ENCODE data around the gene LAMTOR1.
"Not testable (repeated sequence)": the region's sequence is repeated elsewhere in the genome, so short reads cannot be mapped to it uniquely, and the experiment has no call there.

LAMTOR1 gene

GRCh38 chr11:72136684-72137262 is 33.7 kb upstream of the LAMTOR1 start:
- no peak overlapping the region for H3K9ac ChIP-seq (ENCODE audit: low read depth, low read length)
- H3K4me1 ChIP-seq (ENCODE audit: control insufficient read depth, insufficient read depth, low read length), result peaks cover 4% of the 10 kb centered on the region; the same call in 1 of the 2 replicates
- no peaks in the 10 kb centered on the region for H3K9me3 ChIP-seq (ENCODE audit: control insufficient read depth, insufficient read depth, low read length)
- no peak overlapping the region for H3K27ac ChIP-seq (ENCODE audit: low read depth, low read length)
- H3K36me3 ChIP-seq (ENCODE audit: control insufficient read depth, insufficient read depth, low read length), result no peaks in the 10 kb centered on the region
- H3K27me3 ChIP-seq (ENCODE audit: control insufficient read depth, insufficient read depth, low read length), result peaks cover 5% of the 10 kb centered on the region; the same call in 1 of the 2 replicates
- H3K4me3 ChIP-seq (ENCODE audit: low read depth, low read length), result no peak overlapping the region

GRCh38 chr11:72135891-72136683 is 33.0 kb upstream of the LAMTOR1 start:
- no peaks in the 10 kb centered on the region for H3K9me3 ChIP-seq (ENCODE audit: control insufficient read depth, insufficient read depth, low read length)
- H3K27ac ChIP-seq (ENCODE audit: low read depth, low read length), result no peak overlapping the region
- no peak overlapping the region for H3K9ac ChIP-seq (ENCODE audit: low read depth, low read length)
- H3K27me3 ChIP-seq (ENCODE audit: control insufficient read depth, insufficient read depth, low read length), result peaks cover 5% of the 10 kb centered on the region; the same call in 1 of the 2 replicates
- no peak overlapping the region for H3K4me3 ChIP-seq (ENCODE audit: low read depth, low read length)
- no peaks in the 10 kb centered on the region for H3K36me3 ChIP-seq (ENCODE audit: control insufficient read depth, insufficient read depth, low read length)
- peaks cover 2% of the 10 kb centered on the region; the same call in 1 of the 2 replicates for H3K4me1 ChIP-seq (ENCODE audit: control insufficient read depth, insufficient read depth, low read length)

GRCh38 chr11:72135473-72135872 is 32.4 kb upstream of the LAMTOR1 start, which contains the start of gene FOLR3:
Gene FOLR3, plus strand, starts transcription at chr11:72135725. Its CDS starts 228 bp downstream, at chr11:72135953.
- H3K4me3 ChIP-seq (ENCODE audit: low read depth, low read length); H3K9me3 ChIP-seq (ENCODE audit: control insufficient read depth, insufficient read depth, low read length); H3K27me3 ChIP-seq (ENCODE audit: control insufficient read depth, insufficient read depth, low read length); H3K36me3 ChIP-seq (ENCODE audit: control insufficient read depth, insufficient read depth, low read length); H3K9ac ChIP-seq (ENCODE audit: low read depth, low read length); H3K27ac ChIP-seq (ENCODE audit: low read depth, low read length); H3K4me1 ChIP-seq (ENCODE audit: control insufficient read depth, insufficient read depth, low read length): not testable (repeated sequence)

- Histone ChIP-seq H3K4me3 (ENCODE audit: low read depth, low read length) (no peak overlapping the region), H3K4me1 (ENCODE audit: control insufficient read depth, insufficient read depth, low read length) (no peaks in the 10 kb centered on the region), H3K9ac (ENCODE audit: low read depth, low read length) (no peak overlapping the region), H3K27me3 (ENCODE audit: control insufficient read depth, insufficient read depth, low read length) (peaks cover 5% of the 10 kb centered on the region; the same call in 1 of the 2 replicates), H3K9me3 (ENCODE audit: control insufficient read depth, insufficient read depth, low read length) (peaks cover 17% of the 10 kb centered on the region), H3K36me3 (ENCODE audit: control insufficient read depth, insufficient read depth, low read length) (no peaks in the 10 kb centered on the region), H3K27ac (ENCODE audit: low read depth, low read length) (no peak overlapping the region)
Observed at GRCh38 chr11:72132646-72133045, 29.5 kb upstream of the LAMTOR1 start.

GRCh38 chr11:72129381-72129780 is 26.3 kb upstream of the LAMTOR1 start:
- no peaks in the 10 kb centered on the region for H3K36me3 ChIP-seq (ENCODE audit: control insufficient read depth, insufficient read depth, low read length)
- H3K9ac ChIP-seq (ENCODE audit: low read depth, low read length), result no peak overlapping the region
- H3K4me3 ChIP-seq (ENCODE audit: low read depth, low read length), result no peak overlapping the region
- peaks cover 22% of the 10 kb centered on the region for H3K9me3 ChIP-seq (ENCODE audit: control insufficient read depth, insufficient read depth, low read length)
- H3K4me1 ChIP-seq (ENCODE audit: control insufficient read depth, insufficient read depth, low read length), result no peaks in the 10 kb centered on the region
- H3K27ac ChIP-seq (ENCODE audit: low read depth, low read length), result no peak overlapping the region
- peaks cover 5% of the 10 kb centered on the region; the same call in 1 of the 2 replicates for H3K27me3 ChIP-seq (ENCODE audit: control insufficient read depth, insufficient read depth, low read length)

GRCh38 chr11:72127923-72128322 is 24.8 kb upstream of the LAMTOR1 start:
- no peak overlapping the region for H3K4me3 ChIP-seq (ENCODE audit: low read depth, low read length)
- no peak overlapping the region for H3K27ac ChIP-seq (ENCODE audit: low read depth, low read length)
- peaks cover 5% of the 10 kb centered on the region; the same call in 1 of the 2 replicates for H3K27me3 ChIP-seq (ENCODE audit: control insufficient read depth, insufficient read depth, low read length)
- H3K36me3 ChIP-seq (ENCODE audit: control insufficient read depth, insufficient read depth, low read length), result no peaks in the 10 kb centered on the region
- peaks cover 25% of the 10 kb centered on the region for H3K9me3 ChIP-seq (ENCODE audit: control insufficient read depth, insufficient read depth, low read length)
- no peaks in the 10 kb centered on the region for H3K4me1 ChIP-seq (ENCODE audit: control insufficient read depth, insufficient read depth, low read length)
- H3K9ac ChIP-seq (ENCODE audit: low read depth, low read length), result no peak overlapping the region

- H3K27ac ChIP-seq (ENCODE audit: low read depth, low read length), result no peak overlapping the region
- no peaks in the 10 kb centered on the region for H3K36me3 ChIP-seq (ENCODE audit: control insufficient read depth, insufficient read depth, low read length)
- H3K9me3 ChIP-seq (ENCODE audit: control insufficient read depth, insufficient read depth, low read length), result peaks cover 25% of the 10 kb centered on the region
- H3K4me1 ChIP-seq (ENCODE audit: control insufficient read depth, insufficient read depth, low read length), result no peaks in the 10 kb centered on the region
- no peaks in the 10 kb centered on the region for H3K27me3 ChIP-seq (ENCODE audit: control insufficient read depth, insufficient read depth, low read length)
- H3K4me3 ChIP-seq (ENCODE audit: low read depth, low read length), result no peak overlapping the region
- H3K9ac ChIP-seq (ENCODE audit: low read depth, low read length), result no peak overlapping the region
Observed at GRCh38 chr11:72125956-72126355, 22.9 kb upstream of the LAMTOR1 start.

- H3K9me3 ChIP-seq (ENCODE audit: control insufficient read depth, insufficient read depth, low read length), result peaks cover 20% of the 10 kb centered on the region
- no peaks in the 10 kb centered on the region for H3K27me3 ChIP-seq (ENCODE audit: control insufficient read depth, insufficient read depth, low read length)
- no peak overlapping the region for H3K27ac ChIP-seq (ENCODE audit: low read depth, low read length)
- H3K4me1 ChIP-seq (ENCODE audit: control insufficient read depth, insufficient read depth, low read length), result no peaks in the 10 kb centered on the region
- H3K36me3 ChIP-seq (ENCODE audit: control insufficient read depth, insufficient read depth, low read length), result no peaks in the 10 kb centered on the region
- H3K4me3 ChIP-seq (ENCODE audit: low read depth, low read length), result no peak overlapping the region
- H3K9ac ChIP-seq (ENCODE audit: low read depth, low read length), result no peak overlapping the region
Observed at GRCh38 chr11:72124046-72124445, 20.9 kb upstream of the LAMTOR1 start.

- Histone ChIP-seq H3K4me3 (ENCODE audit: low read depth, low read length) (no peak overlapping the region), H3K27ac (ENCODE audit: low read depth, low read length) (no peak overlapping the region), H3K36me3 (ENCODE audit: control insufficient read depth, insufficient read depth, low read length) (no peaks in the 10 kb centered on the region), H3K9me3 (ENCODE audit: control insufficient read depth, insufficient read depth, low read length) (peaks cover 14% of the 10 kb centered on the region), H3K27me3 (ENCODE audit: control insufficient read depth, insufficient read depth, low read length) (no peaks in the 10 kb centered on the region), H3K4me1 (ENCODE audit: control insufficient read depth, insufficient read depth, low read length) (no peaks in the 10 kb centered on the region), H3K9ac (ENCODE audit: low read depth, low read length) (no peak overlapping the region)
Observed at GRCh38 chr11:72123117-72123653, 20.1 kb upstream of the LAMTOR1 start.

- Histone ChIP-seq H3K27ac (ENCODE audit: low read depth, low read length) (no peak overlapping the region), H3K4me1 (ENCODE audit: control insufficient read depth, insufficient read depth, low read length) (no peaks in the 10 kb centered on the region), H3K4me3 (ENCODE audit: low read depth, low read length) (no peak overlapping the region), H3K27me3 (ENCODE audit: control insufficient read depth, insufficient read depth, low read length) (no peaks in the 10 kb centered on the region), H3K9ac (ENCODE audit: low read depth, low read length) (no peak overlapping the region), H3K36me3 (ENCODE audit: control insufficient read depth, insufficient read depth, low read length) (no peaks in the 10 kb centered on the region), H3K9me3 (ENCODE audit: control insufficient read depth, insufficient read depth, low read length) (peaks cover 8% of the 10 kb centered on the region)
Observed at GRCh38 chr11:72122607-72123006, 19.5 kb upstream of the LAMTOR1 start.

GRCh38 chr11:72120930-72121329 is 17.8 kb upstream of the LAMTOR1 start:
- Histone ChIP-seq H3K9me3 (ENCODE audit: control insufficient read depth, insufficient read depth, low read length) (peaks cover 6% of the 10 kb centered on the region; the same call in 1 of the 2 replicates), H3K4me3 (ENCODE audit: low read depth, low read length) (no peak overlapping the region), H3K9ac (ENCODE audit: low read depth, low read length) (no peak overlapping the region), H3K27me3 (ENCODE audit: control insufficient read depth, insufficient read depth, low read length) (peaks cover 6% of the 10 kb centered on the region; the same call in 1 of the 2 replicates), H3K4me1 (ENCODE audit: control insufficient read depth, insufficient read depth, low read length) (no peaks in the 10 kb centered on the region), H3K36me3 (ENCODE audit: control insufficient read depth, insufficient read depth, low read length) (no peaks in the 10 kb centered on the region), H3K27ac (ENCODE audit: low read depth, low read length) (no peak overlapping the region)

All from HUES48 (cell line).